ENCODE measurements around the gene EXOC5.

DNA sequence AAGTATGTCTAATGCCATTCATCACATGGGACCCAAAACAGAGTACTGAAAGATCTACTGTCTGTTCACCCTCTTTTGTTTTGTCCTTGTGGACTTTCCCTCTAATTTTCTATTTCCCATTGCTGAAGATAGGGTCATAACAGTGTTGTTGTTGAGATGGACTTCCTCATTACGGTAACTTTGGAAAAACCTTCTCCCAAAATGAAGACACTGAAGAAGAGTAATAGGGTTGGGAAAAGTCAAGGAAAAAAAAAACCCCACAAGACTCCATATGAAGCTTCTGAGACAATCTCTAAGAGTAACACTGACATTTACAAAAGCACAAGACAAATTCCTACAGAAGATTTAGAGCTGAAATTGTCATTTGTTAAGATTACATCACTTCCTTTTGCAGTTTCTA is 36.7 kb downstream of the EXOC5 start:
- TF ChIP-seq CTCF (IDR thresholded peaks at IDR 0.05) (no peak), POLR2A (IDR thresholded peaks at IDR 0.05) (no peak)
